ENCODE results near the gene MPP4.

MPP4 gene

DNA sequence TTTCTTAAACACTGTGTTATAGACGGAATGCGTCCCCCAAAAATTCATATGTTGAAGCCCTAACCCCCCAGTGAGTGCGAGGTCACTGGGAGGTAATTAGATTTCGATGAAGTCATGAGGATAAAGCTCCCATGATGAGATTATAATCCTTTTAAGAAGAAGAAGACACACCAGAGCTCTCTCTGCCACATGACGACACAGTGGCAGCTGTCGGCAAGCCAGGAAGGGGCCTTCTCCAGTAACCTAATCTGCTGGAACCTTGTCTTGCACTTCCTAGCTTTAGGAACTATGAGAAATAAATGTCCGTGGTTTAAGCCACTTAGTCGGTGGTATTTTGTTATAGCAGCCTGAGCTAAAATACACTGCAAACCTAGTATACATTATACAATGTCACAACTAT, 67.4 kb downstream of the MPP4 start:
- Histone ChIP-seq H3K36me3 (ENCODE audit: insufficient read depth, insufficient read length, low read length) (peaks cover 95% of the 10 kb centered on the region), H3K27me3 (ENCODE audit: insufficient read depth, insufficient read length) (no peaks in the 10 kb centered on the region), H3K4me1 (ENCODE audit: insufficient read depth, insufficient read length) (no peaks in the 10 kb centered on the region), H3K9ac (ENCODE audit: insufficient read length, low read depth) (no peak overlapping the region), H3K9me3 (ENCODE audit: insufficient read depth, low read length) (no peaks in the 10 kb centered on the region), H3K4me3 (ENCODE audit: insufficient read length, low read depth) (no peak overlapping the region)
- no peak for DNase-seq (ENCODE audit: low read depth, low spot score)
- no peak for TF ChIP-seq YY1 (IDR thresholded peaks at IDR 0.05; ENCODE audit: insufficient read depth, insufficient read length)
- TF ChIP-seq SUZ12 (IDR thresholded peaks at IDR 0.05; ENCODE audit: extremely low read depth, insufficient read depth, insufficient read length) = no peak
- no peak for TF ChIP-seq ZNF274 (IDR thresholded peaks at IDR 0.05; ENCODE audit: low read depth, low read length)

DNA sequence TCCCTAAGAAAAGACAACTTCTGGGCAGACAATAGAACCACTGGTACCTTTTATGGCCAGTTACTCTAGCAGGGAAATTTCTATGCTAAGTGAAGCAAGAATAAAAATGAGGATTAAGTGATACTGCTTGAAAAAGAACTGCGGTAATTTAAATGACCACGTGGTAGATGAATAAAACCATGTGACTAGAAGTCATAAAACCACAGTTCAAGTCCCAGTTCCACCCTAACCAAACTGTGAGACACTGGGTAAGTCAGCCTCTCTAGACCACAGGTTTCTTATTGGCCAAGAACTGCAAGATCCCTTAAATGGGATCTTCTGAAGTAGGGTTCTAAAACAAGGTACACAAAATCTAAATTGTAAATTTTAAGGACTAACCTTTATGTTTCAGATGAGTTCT, 67.9 kb downstream of the MPP4 start:
- Histone ChIP-seq H3K4me3 (ENCODE audit: insufficient read length, low read depth) (no peak overlapping the region), H3K9me3 (ENCODE audit: insufficient read depth, low read length) (no peaks in the 10 kb centered on the region), H3K4me1 (ENCODE audit: insufficient read depth, insufficient read length) (no peaks in the 10 kb centered on the region), H3K9ac (ENCODE audit: insufficient read length, low read depth) (no peak overlapping the region), H3K36me3 (ENCODE audit: insufficient read depth, insufficient read length, low read length) (peaks cover 95% of the 10 kb centered on the region), H3K27me3 (ENCODE audit: insufficient read depth, insufficient read length) (no peaks in the 10 kb centered on the region)
- TF ChIP-seq ZNF274 (IDR thresholded peaks at IDR 0.05; ENCODE audit: low read depth, low read length) (no peak), YY1 (IDR thresholded peaks at IDR 0.05; ENCODE audit: insufficient read depth, insufficient read length) (no peak), SUZ12 (IDR thresholded peaks at IDR 0.05; ENCODE audit: extremely low read depth, insufficient read depth, insufficient read length) (no peak)
- no peak for DNase-seq (ENCODE audit: low read depth, low spot score)

DNA sequence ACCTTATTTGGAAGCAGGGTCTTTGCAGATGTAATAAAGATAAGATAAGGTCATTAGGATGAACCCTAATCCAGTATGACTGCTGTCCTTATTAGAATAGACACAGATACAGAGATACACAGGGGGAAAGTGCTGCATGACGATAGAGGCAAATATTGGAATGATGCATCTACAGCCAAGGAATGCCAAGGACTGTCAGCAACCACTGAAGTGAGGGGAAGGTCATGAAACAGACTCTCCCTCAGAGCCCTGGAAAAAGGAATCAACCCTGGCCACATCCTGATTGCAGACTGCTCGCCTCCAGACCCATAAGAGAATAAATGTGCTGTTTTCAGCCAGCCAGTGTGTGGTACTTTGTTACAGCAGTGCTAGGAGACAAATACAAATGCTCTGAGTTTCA, 69.9 kb downstream of the MPP4 start:
- no peaks in the 10 kb centered on the region for H3K9me3 ChIP-seq (ENCODE audit: insufficient read depth, low read length)
- no peak overlapping the region for H3K9ac ChIP-seq (ENCODE audit: insufficient read length, low read depth)
- peaks cover 93% of the 10 kb centered on the region for H3K36me3 ChIP-seq (ENCODE audit: insufficient read depth, insufficient read length, low read length)
- H3K4me1 ChIP-seq (ENCODE audit: insufficient read depth, insufficient read length) = no peaks in the 10 kb centered on the region
- TF ChIP-seq YY1 (IDR thresholded peaks at IDR 0.05; ENCODE audit: insufficient read depth, insufficient read length) (no peak), ZNF274 (IDR thresholded peaks at IDR 0.05; ENCODE audit: low read depth, low read length) (no peak), SUZ12 (IDR thresholded peaks at IDR 0.05; ENCODE audit: extremely low read depth, insufficient read depth, insufficient read length) (no peak)
- DNase-seq (ENCODE audit: low read depth, low spot score) = no peak
- no peaks in the 10 kb centered on the region for H3K27me3 ChIP-seq (ENCODE audit: insufficient read depth, insufficient read length)
- H3K4me3 ChIP-seq (ENCODE audit: insufficient read length, low read depth) = no peak overlapping the region

DNA sequence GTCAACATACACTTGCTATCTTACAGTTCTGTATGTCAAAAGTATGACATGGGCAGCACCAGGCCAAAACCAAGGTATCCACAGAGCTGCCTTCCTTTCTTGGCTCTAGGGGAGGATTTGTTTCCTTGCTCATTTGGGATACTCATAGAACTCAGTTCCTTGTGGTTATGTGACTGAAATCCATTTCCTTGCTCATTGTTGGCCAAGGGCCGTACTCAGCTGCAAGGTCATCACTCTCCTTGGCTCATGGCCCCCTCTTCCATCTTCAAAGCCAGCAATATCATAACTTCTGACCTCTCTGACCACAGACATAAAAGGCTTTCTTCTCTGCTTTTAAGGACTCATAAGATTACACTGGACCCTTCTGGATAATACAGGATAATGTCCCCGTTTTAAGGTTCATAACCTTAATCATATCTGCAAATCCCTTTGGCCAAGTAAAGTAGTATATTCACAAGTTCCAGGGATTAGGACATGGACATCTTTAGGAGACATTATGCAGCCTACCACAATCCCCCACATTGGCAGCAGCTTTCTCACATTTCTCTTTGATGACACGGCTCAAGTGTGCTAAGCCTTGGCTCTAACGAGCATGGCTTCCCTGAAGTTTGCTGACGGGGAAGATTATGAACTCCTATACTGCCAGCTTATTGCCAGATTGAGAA, 76.0 kb downstream of the MPP4 start:
- Histone ChIP-seq H3K36me3 (ENCODE audit: insufficient read depth, insufficient read length, low read length) (peaks cover 56% of the 10 kb centered on the region), H3K9ac (ENCODE audit: insufficient read length, low read depth) (no peak overlapping the region)
- no peak for TF ChIP-seq ZNF274 (IDR thresholded peaks at IDR 0.05; ENCODE audit: low read depth, low read length)
- TF ChIP-seq YY1 (IDR thresholded peaks at IDR 0.05; ENCODE audit: insufficient read depth, insufficient read length) = no peak
- TF ChIP-seq SUZ12 (IDR thresholded peaks at IDR 0.05; ENCODE audit: extremely low read depth, insufficient read depth, insufficient read length) = no peak

DNA sequence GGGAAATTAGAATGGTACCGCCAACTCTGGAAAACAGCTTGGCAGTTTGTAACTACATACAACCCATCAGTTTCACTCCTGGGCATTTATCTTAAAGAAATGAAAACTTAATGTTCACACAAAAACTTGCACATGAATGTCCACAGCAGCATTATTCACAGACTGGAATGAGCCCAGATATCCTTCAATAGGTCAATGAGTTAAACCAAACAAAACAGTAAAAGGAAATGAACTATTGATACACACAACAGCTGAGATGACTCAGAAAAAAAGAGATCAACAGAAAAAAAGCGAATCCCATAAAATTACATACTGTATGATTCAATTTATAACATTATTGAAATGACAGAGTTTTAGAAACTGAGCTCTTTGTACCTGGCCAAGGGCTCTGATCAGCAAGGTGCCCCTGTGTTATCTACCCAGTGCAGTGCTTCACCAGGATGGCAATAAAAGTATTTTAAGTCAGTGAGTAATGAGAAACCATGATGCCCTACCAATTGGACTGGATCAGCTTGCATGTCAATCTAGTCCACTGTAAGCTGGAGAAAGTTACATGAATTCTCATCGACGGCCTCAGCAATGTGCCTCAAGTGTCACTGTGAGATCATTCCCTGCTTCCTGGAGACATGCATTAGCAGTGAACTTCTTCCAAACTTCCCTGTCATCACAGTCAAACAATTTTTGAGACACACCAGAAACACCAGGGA, 77.0 kb downstream of the MPP4 start:
- Histone ChIP-seq H3K9me3 (ENCODE audit: insufficient read depth, low read length) (no peaks in the 10 kb centered on the region), H3K9ac (ENCODE audit: insufficient read length, low read depth) (no peak overlapping the region), H3K4me1 (ENCODE audit: insufficient read depth, insufficient read length) (no peaks in the 10 kb centered on the region), H3K27me3 (ENCODE audit: insufficient read depth, insufficient read length) (no peaks in the 10 kb centered on the region), H3K4me3 (ENCODE audit: insufficient read length, low read depth) (no peak overlapping the region), H3K36me3 (ENCODE audit: insufficient read depth, insufficient read length, low read length) (peaks cover 46% of the 10 kb centered on the region)
- DNase-seq (ENCODE audit: low read depth, low spot score) = no peak
- no peak for TF ChIP-seq SUZ12 (IDR thresholded peaks at IDR 0.05; ENCODE audit: extremely low read depth, insufficient read depth, insufficient read length)
- no peak for TF ChIP-seq YY1 (IDR thresholded peaks at IDR 0.05; ENCODE audit: insufficient read depth, insufficient read length)
- no peak for TF ChIP-seq ZNF274 (IDR thresholded peaks at IDR 0.05; ENCODE audit: low read depth, low read length)

More for the DNA sequence above, 76.0 kb downstream of the MPP4 start:
- no peak for DNase-seq (ENCODE audit: low read depth, low spot score)
- H3K4me1 ChIP-seq (ENCODE audit: insufficient read depth, insufficient read length) = no peaks in the 10 kb centered on the region
- no peaks in the 10 kb centered on the region for H3K9me3 ChIP-seq (ENCODE audit: insufficient read depth, low read length)
- H3K27me3 ChIP-seq (ENCODE audit: insufficient read depth, insufficient read length) = no peaks in the 10 kb centered on the region
- no peak overlapping the region for H3K4me3 ChIP-seq (ENCODE audit: insufficient read length, low read depth)

DNA sequence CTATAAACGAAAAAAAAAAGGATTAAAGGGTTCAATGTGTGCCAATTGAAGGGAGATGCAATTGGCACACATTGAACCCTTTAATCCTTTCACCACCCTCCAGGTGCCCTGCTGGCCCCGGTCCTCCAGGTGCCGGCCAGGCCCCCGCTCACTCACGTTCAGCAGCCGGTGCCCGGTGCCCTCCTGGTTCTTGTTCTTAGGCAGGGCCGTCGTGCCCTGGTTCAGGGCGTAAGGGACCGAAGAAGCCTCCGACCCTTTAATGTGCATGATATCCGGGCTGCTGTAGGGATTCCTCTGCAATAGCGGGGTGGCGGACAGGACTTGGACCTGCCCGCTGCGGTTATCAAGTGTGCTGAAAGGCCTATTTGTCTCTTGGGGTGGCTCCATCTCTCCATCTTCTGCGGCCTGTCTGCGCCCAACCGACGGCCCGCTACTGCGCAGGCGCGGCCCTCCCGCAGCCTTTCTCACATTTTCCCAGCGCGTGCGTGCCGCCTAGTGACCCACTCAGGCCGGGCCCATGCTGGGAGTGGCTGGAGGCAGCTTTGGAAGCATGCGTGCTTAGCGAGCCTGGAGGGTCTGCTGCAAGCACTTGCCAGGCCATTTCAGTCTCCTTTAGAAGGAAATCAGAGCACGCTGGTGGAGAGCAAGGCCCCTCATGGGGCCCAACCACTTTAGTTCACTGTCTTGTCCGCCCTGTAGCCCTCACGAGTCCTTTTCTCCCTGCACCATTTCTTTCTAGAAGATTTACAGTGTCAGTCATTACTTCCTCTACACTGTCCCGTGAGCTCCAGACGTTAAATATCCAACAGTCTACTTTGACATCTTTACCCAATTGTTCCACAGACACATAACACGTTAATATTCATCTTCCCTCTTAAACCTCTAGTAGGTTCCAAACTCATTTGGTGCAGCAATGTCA, 79.4 kb downstream of the MPP4 start:
- H3K36me3 ChIP-seq (ENCODE audit: insufficient read depth, insufficient read length, low read length) = peaks cover 25% of the 10 kb centered on the region
- DNase-seq (ENCODE audit: low read depth, low spot score) = no peak
- TF ChIP-seq YY1 (IDR thresholded peaks at IDR 0.05; ENCODE audit: insufficient read depth, insufficient read length) = no peak
- no peak for TF ChIP-seq SUZ12 (IDR thresholded peaks at IDR 0.05; ENCODE audit: extremely low read depth, insufficient read depth, insufficient read length)
- no peak for TF ChIP-seq ZNF274 (IDR thresholded peaks at IDR 0.05; ENCODE audit: low read depth, low read length)
- no peak overlapping the region for H3K4me3 ChIP-seq (ENCODE audit: insufficient read length, low read depth)
- no peaks in the 10 kb centered on the region for H3K4me1 ChIP-seq (ENCODE audit: insufficient read depth, insufficient read length)
- no peaks in the 10 kb centered on the region for H3K27me3 ChIP-seq (ENCODE audit: insufficient read depth, insufficient read length)
- no peak overlapping the region for H3K9ac ChIP-seq (ENCODE audit: insufficient read length, low read depth)
- H3K9me3 ChIP-seq (ENCODE audit: insufficient read depth, low read length) = no peaks in the 10 kb centered on the region

Measured in NT2/D1 (cell line).